ENCODE results near the gene CPVL.

The CPVL gene

DNA sequence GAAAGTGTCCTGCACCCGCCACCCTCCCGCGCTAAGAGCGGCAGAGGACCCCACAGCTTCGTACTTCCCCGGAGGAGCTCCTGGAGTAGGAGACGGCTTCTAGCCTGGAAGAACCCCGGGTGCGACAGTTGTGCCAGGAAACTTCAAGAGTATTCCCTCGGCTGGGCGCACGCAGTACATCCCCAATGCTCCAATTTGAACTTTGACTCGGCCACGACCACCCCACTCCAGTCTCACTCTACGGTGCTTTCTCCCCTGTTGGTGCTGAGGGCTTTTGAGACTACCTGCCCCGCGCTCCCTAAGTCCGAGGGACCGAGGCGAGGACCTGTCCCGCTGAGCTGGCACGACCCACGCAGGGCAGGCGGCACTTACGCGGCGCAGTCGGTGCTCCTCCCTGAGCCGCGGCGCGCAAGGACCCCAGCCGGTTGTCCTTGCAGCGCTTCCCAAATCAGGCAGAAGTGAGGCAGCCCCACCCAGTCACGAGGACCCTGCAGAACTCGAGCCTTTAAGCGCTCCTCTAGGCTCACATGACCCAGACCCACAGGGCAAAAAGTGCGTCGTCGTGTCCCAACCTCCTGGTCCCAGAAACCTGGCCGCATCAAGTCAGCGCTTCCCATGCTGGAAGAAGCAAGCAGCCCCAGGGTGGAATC, at the start of gene CPVL:
CPVL (minus strand) TSS at position 481 of the 650 bp plus-strand sequence. CDS start 25,476 bp downstream, outside the sequence.
- TF ChIP-seq, protein P1, sequence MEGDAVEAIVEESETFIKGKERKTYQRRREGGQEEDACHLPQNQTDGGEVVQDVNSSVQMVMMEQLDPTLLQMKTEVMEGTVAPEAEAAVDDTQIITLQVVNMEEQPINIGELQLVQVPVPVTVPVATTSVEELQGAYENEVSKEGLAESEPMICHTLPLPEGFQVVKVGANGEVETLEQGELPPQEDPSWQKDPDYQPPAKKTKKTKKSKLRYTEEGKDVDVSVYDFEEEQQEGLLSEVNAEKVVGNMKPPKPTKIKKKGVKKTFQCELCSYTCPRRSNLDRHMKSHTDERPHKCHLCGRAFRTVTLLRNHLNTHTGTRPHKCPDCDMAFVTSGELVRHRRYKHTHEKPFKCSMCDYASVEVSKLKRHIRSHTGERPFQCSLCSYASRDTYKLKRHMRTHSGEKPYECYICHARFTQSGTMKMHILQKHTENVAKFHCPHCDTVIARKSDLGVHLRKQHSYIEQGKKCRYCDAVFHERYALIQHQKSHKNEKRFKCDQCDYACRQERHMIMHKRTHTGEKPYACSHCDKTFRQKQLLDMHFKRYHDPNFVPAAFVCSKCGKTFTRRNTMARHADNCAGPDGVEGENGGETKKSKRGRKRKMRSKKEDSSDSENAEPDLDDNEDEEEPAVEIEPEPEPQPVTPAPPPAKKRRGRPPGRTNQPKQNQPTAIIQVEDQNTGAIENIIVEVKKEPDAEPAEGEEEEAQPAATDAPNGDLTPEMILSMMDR (IDR thresholded peaks at IDR 0.05) = no peak
- Histone ChIP-seq H3K4me1 (ENCODE audit: control insufficient read depth in 1 of 2, insufficient read depth in 1 of 2, low read depth in 1 of 2, low read length in 1 of 2) (peaks cover 0 to 3% of the 10 kb centered on the region in 2 experiments), H3K9me3 (no peaks in the 10 kb centered on the region), H3K4me3 (ENCODE audit: low read depth in 1 of 2, low read length in 1 of 2) (no peak within 1 kb of the TSS), H3K36me3 (no peaks in the 10 kb centered on the region), H3K27me3 (peaks cover 55% of the 10 kb centered on the region), H3K27ac (no peak within 1 kb of the TSS)

DNA sequence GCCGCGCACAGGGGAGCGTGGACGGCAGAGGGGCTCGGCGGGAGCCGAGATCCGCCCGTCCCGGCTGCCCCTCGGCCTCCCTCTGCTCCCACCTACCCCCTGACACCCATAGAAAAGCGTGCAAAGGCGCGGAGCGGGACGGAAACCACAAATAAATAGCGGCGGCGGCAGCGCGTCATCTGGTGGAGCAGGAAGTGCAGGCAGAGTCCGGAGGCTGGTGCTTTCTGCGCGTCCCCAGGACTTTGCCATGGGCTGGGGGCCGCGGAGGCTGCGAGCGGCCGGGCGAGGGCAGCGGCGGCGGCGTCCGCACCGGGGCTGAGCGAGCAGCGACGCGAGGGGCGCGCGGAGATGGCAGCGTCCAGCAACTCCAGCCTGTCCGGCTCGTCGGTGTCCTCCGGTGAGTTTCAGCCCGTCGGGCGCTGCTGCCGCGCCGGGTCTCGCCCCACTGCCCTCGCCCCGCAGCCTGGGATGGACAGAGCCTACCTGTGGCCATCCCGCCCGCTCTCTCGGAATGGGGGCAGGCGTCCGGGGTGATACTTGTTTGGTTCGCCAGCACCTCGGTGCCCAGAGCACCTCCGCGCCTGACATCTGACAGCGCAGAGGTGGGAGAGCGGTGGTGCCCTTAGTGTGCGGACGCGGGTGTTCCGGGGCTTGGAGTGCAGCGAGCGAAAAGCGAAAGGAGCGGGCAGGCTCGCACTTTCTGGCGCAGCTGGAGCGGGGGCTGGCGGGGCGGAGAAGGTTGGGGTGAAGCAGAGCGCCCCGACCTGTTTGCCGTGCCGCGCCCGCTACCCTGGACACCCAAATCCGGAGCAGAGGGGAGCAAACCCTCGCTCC, 48.5 kb upstream of the CPVL start, which contains the start of gene CHN2:
CHN2 (plus strand) TSS at position 182 of the 834 bp plus-strand sequence.
- Histone ChIP-seq H3K4me3 (ENCODE audit: low read depth in 1 of 2, low read length in 1 of 2) (peak within 1 kb of the TSS; percentile 56 to 68), H3K27me3 (peaks cover 85% of the 10 kb centered on the region)
- TF ChIP-seq, protein P1 (IDR thresholded peaks at IDR 0.05) = no peak

DNA sequence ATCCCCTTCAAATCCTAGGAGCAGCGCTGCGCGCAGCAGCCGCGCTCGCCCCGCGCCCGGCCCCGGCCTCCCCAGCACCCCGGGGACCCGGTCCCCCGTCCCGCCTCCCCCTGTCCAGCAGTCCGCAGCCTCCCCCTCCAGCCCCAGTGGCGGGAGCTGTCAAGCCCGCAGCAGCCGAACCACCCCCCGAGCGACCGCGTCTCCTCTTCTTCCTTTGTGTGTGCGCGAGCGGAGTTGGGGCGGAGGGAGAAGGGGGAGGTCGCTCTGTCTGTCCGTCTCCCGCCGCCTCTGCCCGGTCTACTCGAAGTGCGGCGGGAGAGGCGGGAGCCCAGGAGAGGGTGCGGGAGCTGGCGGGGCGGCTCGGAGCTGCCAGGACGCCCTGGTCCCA, 47.9 kb upstream of the CPVL start:
- Histone ChIP-seq H3K27me3 (peaks cover 91% of the 10 kb centered on the region), H3K4me1 (ENCODE audit: control insufficient read depth in 1 of 2, insufficient read depth in 1 of 2, low read depth in 1 of 2, low read length in 1 of 2) (peaks cover 13 to 18% of the 10 kb centered on the region in 2 experiments), H3K27ac (no peak overlapping the region), H3K4me3 (ENCODE audit: low read depth in 1 of 2, low read length in 1 of 2) (peak overlapping the region; percentile 56 to 68), H3K36me3 (no peaks in the 10 kb centered on the region), H3K9me3 (no peaks in the 10 kb centered on the region)
- TF ChIP-seq, protein P1 (IDR thresholded peaks at IDR 0.05) = no peak

More for the DNA sequence above, 48.5 kb upstream of the CPVL start, which contains the start of gene CHN2:
- Histone ChIP-seq H3K9me3 (no peaks in the 10 kb centered on the region), H3K27ac (no peak within 1 kb of the TSS), H3K4me1 (ENCODE audit: control insufficient read depth in 1 of 2, insufficient read depth in 1 of 2, low read depth in 1 of 2, low read length in 1 of 2) (peaks cover 13 to 18% of the 10 kb centered on the region in 2 experiments), H3K36me3 (no peaks in the 10 kb centered on the region)

DNA sequence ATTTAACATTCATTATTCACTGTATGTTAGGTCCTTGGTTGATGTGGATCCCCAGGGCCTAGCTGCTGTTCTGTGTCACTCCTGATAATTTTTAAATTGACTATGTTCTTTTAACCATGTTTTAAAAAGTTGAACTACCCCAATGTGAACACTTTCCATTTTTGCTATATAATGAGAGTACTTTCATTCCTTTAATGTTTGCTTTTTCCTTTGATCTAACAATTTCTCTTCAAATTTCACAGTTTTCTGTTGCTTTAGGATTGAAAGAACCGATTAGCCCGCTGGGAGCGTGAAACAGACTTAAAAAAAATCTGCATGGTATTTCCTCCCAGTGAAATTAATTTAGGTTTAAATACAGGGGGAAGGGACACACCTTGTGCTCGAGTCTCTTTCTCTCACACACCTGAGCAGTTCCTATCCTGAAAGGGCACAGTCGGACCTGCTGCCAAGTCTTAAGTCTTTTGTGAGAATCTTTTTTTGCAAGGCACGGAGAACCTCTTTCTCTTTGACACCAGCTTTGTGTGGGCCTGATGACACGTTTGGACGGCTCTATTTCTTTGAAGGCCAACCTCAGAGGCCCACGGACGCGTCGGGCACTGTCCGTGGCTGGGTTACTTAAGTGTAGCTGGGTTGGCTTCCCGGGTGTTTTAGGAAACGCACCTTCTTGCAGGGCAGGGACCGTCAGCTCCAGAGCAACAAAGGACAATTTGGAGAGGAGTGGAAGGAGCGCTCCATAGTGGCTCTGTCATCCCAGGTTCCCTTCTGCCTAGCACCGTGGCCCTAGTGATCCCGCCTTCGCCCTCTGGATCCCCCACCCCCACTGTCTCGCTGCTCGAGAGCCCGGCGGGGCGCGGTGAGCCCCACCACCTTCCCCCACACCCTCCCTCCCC, 47.2 kb upstream of the CPVL start:
- H3K27ac ChIP-seq = no peak overlapping the region
- TF ChIP-seq, protein P1 (IDR thresholded peaks at IDR 0.05) = no peak
- H3K4me1 ChIP-seq (ENCODE audit: control insufficient read depth in 1 of 2, insufficient read depth in 1 of 2, low read depth in 1 of 2, low read length in 1 of 2) = peaks cover 13 to 18% of the 10 kb centered on the region in 2 experiments
- H3K9me3 ChIP-seq = no peaks in the 10 kb centered on the region
- no peaks in the 10 kb centered on the region for H3K36me3 ChIP-seq
- no peak overlapping the region for H3K4me3 ChIP-seq (ENCODE audit: low read depth in 1 of 2, low read length in 1 of 2)
- H3K27me3 ChIP-seq = peaks cover 94% of the 10 kb centered on the region

DNA sequence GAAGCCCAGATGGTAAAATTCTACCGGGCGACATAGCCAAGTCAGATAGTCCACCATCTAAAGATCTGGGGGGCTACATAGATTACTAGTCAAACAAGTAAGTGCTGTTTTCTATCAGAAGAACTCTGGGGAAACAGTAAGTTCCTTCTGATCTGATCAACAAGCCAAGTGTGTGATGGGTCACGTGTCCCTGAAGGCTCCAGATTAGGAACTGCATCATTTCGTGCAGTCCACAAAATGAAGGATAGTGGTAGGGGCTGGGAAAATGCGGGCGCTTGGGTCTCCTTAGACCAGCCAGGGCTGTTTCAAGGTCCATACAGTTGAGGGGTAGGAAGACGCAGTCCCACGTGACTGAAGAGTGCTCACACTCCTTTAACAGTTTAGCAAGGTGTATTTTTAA, 46.5 kb upstream of the CPVL start:
- Histone ChIP-seq H3K4me3 (ENCODE audit: low read depth in 1 of 2, low read length in 1 of 2) (no peak overlapping the region), H3K27ac (no peak overlapping the region), H3K9me3 (no peaks in the 10 kb centered on the region), H3K4me1 (ENCODE audit: control insufficient read depth in 1 of 2, insufficient read depth in 1 of 2, low read depth in 1 of 2, low read length in 1 of 2) (peaks cover 13 to 18% of the 10 kb centered on the region in 2 experiments), H3K27me3 (peaks cover 89% of the 10 kb centered on the region), H3K36me3 (no peaks in the 10 kb centered on the region)
- TF ChIP-seq, protein P1 (IDR thresholded peaks at IDR 0.05) = no peak

Data from neutrophil (primary cell).